Neural progenitor cell (in vitro differentiated cells): Measurements from ENCODE around the gene MYH15. TPM values are rescaled to one million over a fixed set of nuclear protein-coding genes. Genes with fewer than 3 reads are reported as not detected.
A peak's percentile ranks its signal among the peaks of the same experiment; 100 is the strongest.

ENCODE experiments used
- DNase-seq: peaks from one replicate; pipeline ENCODE4 v3.0.0-alpha.2; 2016; ENCODE audit warnings: low spot score
- H2AFZ ChIP-seq: fragments of 200-600 bp; sonication (generic); replicated peaks from 2 replicates; pipeline ENCODE4 v1.6.1; 2016; ENCODE audit warnings: antibody characterized with exemption
- H3F3A ChIP-seq: fragments of 200-600 bp; sonication (generic); 2 replicates; pipeline ENCODE4 v1.6.1; 2016; ENCODE audit warnings: antibody characterized with exemption, low read depth
- H3K27ac ChIP-seq: fragments of 200-600 bp; sonication (generic); 2 replicates; pipeline ENCODE4 v1.5.1; 2016; ENCODE audit warnings: mild to moderate bottlenecking
- H3K27me3 ChIP-seq: fragments of 200-600 bp; sonication (generic); 2 replicates; pipeline ENCODE4 v1.6.1; 2016; ENCODE audit warnings: mild to moderate bottlenecking, moderate library complexity
- H3K36me3 ChIP-seq: fragments of 200-600 bp; sonication (generic); 2 replicates; pipeline ENCODE4 v1.5.1; 2016
- H3K4me1 ChIP-seq: fragments of 200-600 bp; sonication (generic); 2 replicates; pipeline ENCODE4 v1.6.1; 2016; ENCODE audit warnings: mixed run types
- H3K4me2 ChIP-seq: fragments of 200-600 bp; sonication (generic); 2 replicates; pipeline ENCODE4 v1.6.1; 2016
- H3K4me3 ChIP-seq: fragments of 200-600 bp; sonication (generic); 2 replicates; pipeline ENCODE4 v1.5.1; 2016
- H3K79me2 ChIP-seq: fragments of 200-600 bp; sonication (generic); 2 replicates; pipeline ENCODE4 v1.6.1; 2016; ENCODE audit warnings: low read depth
- H3K9ac ChIP-seq: fragments of 200-600 bp; sonication (generic); 2 replicates; pipeline ENCODE4 v1.6.1; 2016
- H3K9me3 ChIP-seq: fragments of 200-600 bp; sonication (generic); 2 replicates; pipeline ENCODE4 v1.5.1; 2016; ENCODE audit warnings: low read depth
- H4K20me1 ChIP-seq: fragments of 200-600 bp; sonication (generic); 2 replicates; pipeline ENCODE4 v1.6.1; 2016; ENCODE audit warnings: low read depth
- H3K27ac Mint-ChIP-seq: 3 replicates; pipeline ENCODE4 v1.8.0; 2021; ENCODE audit warnings: mixed read lengths
- H3K27me3 Mint-ChIP-seq: 2 replicates; pipeline ENCODE4 v1.8.0; 2022; ENCODE audit warnings: low read depth, mild to moderate bottlenecking, inconsistent platforms, moderate library complexity, mixed read lengths; ENCODE audit not compliant: insufficient read depth
- H3K36me3 Mint-ChIP-seq: 3 replicates; pipeline ENCODE4 v1.8.0; 2021; ENCODE audit warnings: mixed read lengths
- H3K4me1 Mint-ChIP-seq: 3 replicates; pipeline ENCODE4 v1.8.0; 2021; ENCODE audit warnings: mixed read lengths
- H3K4me3 Mint-ChIP-seq: 3 replicates; pipeline ENCODE4 v1.8.0; 2021; ENCODE audit warnings: mild to moderate bottlenecking, moderate library complexity, mixed read lengths
- H3K9me3 Mint-ChIP-seq: 3 replicates; pipeline ENCODE4 v1.8.0; 2020; ENCODE audit warnings: mixed read lengths
- CTCF ChIP-seq: fragments of 200-600 bp; sonication (generic); IDR thresholded peaks from 2 replicates; pipeline ENCODE4 v1.5.1; 2017; ENCODE audit warnings: antibody characterized with exemption, mild to moderate bottlenecking
- EZH2 ChIP-seq: fragments of 200-600 bp; sonication (generic); IDR thresholded peaks from 2 replicates; pipeline ENCODE4 v1.6.1; 2017; ENCODE audit warnings: antibody characterized with exemption, mild to moderate bottlenecking, moderate library complexity
- EZH2phosphoT487 ChIP-seq: fragments of 200-600 bp; sonication (generic); IDR thresholded peaks from 2 replicates; pipeline ENCODE4 v1.6.1; 2017; ENCODE audit warnings: antibody characterized with exemption
- total RNA-seq: library from RNA; depleted of rRNA; stranded (reverse); fragments of >200 nt; gene quantifications from 2 replicates; pipeline ENCODE4 v1.2.3, GENCODE V29; 2015; ENCODE audit warnings: low replicate concordance

Gene MYH15
- total RNA-seq, 1 donor from 2014 or later = not detected

DNA sequence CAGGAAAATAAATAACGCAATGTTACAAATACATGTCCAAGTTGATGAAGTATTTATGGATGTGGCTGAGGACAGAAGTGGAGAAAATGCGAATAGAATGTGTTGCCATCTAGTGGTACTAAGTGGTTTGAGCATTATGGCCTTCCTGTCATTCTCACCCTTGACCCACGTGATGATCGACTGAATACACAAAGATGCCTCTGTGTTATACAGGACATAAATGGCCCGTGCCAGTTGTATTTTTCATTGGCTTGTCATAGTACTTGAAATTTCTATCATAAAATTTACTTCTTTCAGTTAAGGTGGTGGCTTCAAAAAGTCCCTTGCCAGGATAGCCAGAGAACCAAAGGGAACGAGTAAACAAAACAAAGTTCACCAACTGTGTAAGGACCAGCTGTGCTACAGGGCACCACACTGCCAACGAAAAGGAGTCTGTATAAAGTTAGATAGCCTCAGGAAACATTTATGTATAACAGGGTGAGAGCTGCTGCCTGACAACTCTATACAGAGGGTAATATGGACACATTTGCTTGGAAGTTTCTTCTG is 103.7 kb downstream of the MYH15 start:
- Mint-ChIP-seq H3K4me3 (no peak overlapping the region), H3K27me3 (peaks cover 3% of the 10 kb centered on the region), H3K4me1 (peaks cover 44% of the 10 kb centered on the region), H3K27ac (peak overlapping the region; percentile 29), H3K36me3 (peaks cover 2% of the 10 kb centered on the region), H3K9me3 (peaks cover 3% of the 10 kb centered on the region)
- Histone ChIP-seq H3K36me3 (no peaks in the 10 kb centered on the region), H3K4me1 (peaks cover 8% of the 10 kb centered on the region), H3K9me3 (no peaks in the 10 kb centered on the region), H3K27ac (no peak overlapping the region), H3K4me3 (no peak overlapping the region), H3K9ac (no peak overlapping the region), H4K20me1 (no peaks in the 10 kb centered on the region), H3K4me2 (no peak overlapping the region), H3F3A (no peaks in the 10 kb centered on the region), H3K27me3 (no peaks in the 10 kb centered on the region), H2AFZ (no peak overlapping the region), H3K79me2 (no peaks in the 10 kb centered on the region)
- DNase-seq = peak; percentile 52
- TF ChIP-seq EZH2phosphoT487 = no peak
- TF ChIP-seq CTCF = peak; percentile 60

GRCh38 chr3:108406063-108406660 is 104.2 kb downstream of the MYH15 start:
- H3K79me2 ChIP-seq = no peaks in the 10 kb centered on the region
- no peak for DNase-seq
- H3K27me3 Mint-ChIP-seq = peaks cover 3% of the 10 kb centered on the region
- H3K36me3 Mint-ChIP-seq = peaks cover 2% of the 10 kb centered on the region
- no peak overlapping the region for H3K27ac Mint-ChIP-seq
- no peaks in the 10 kb centered on the region for H3K9me3 Mint-ChIP-seq
- no peaks in the 10 kb centered on the region for H3K36me3 ChIP-seq
- H3K27me3 ChIP-seq = no peaks in the 10 kb centered on the region
- no peaks in the 10 kb centered on the region for H3K9me3 ChIP-seq
- TF ChIP-seq EZH2phosphoT487 = no peak
- no peak for TF ChIP-seq EZH2
- no peaks in the 10 kb centered on the region for H4K20me1 ChIP-seq
- no peak overlapping the region for H3K4me2 ChIP-seq
- H3K4me1 Mint-ChIP-seq = peaks cover 46% of the 10 kb centered on the region
- no peak overlapping the region for H3K4me3 ChIP-seq
- no peak overlapping the region for H3K27ac ChIP-seq
- peaks cover 8% of the 10 kb centered on the region for H3K4me1 ChIP-seq
- H3K9ac ChIP-seq = no peak overlapping the region
- H2AFZ ChIP-seq = no peak overlapping the region
- H3K4me3 Mint-ChIP-seq = no peak overlapping the region
- H3F3A ChIP-seq = no peaks in the 10 kb centered on the region

- H3K27me3 ChIP-seq = no peaks in the 10 kb centered on the region
- no peak overlapping the region for H3K9ac ChIP-seq
- H3K4me3 Mint-ChIP-seq = no peak overlapping the region
- no peaks in the 10 kb centered on the region for H3K9me3 ChIP-seq
- peaks cover 9% of the 10 kb centered on the region for H3K9me3 Mint-ChIP-seq
- H3K4me1 Mint-ChIP-seq = peaks cover 46% of the 10 kb centered on the region
- no peaks in the 10 kb centered on the region for H3K36me3 ChIP-seq
- H3K79me2 ChIP-seq = no peaks in the 10 kb centered on the region
- DNase-seq = peak; percentile 11
- no peaks in the 10 kb centered on the region for H3F3A ChIP-seq
- no peaks in the 10 kb centered on the region for H4K20me1 ChIP-seq
- no peak overlapping the region for H3K4me3 ChIP-seq
- no peak overlapping the region for H2AFZ ChIP-seq
- peaks cover 8% of the 10 kb centered on the region for H3K4me1 ChIP-seq
- no peaks in the 10 kb centered on the region for H3K36me3 Mint-ChIP-seq
- no peak overlapping the region for H3K27ac ChIP-seq
- no peak for TF ChIP-seq CTCF
- peaks cover 3% of the 10 kb centered on the region for H3K27me3 Mint-ChIP-seq
- H3K4me2 ChIP-seq = no peak overlapping the region
- H3K27ac Mint-ChIP-seq = peak overlapping the region; percentile 94
These were observed 106.0 kb downstream of the MYH15 start for GRCh38 chr3:108404368-108404767.

DNA sequence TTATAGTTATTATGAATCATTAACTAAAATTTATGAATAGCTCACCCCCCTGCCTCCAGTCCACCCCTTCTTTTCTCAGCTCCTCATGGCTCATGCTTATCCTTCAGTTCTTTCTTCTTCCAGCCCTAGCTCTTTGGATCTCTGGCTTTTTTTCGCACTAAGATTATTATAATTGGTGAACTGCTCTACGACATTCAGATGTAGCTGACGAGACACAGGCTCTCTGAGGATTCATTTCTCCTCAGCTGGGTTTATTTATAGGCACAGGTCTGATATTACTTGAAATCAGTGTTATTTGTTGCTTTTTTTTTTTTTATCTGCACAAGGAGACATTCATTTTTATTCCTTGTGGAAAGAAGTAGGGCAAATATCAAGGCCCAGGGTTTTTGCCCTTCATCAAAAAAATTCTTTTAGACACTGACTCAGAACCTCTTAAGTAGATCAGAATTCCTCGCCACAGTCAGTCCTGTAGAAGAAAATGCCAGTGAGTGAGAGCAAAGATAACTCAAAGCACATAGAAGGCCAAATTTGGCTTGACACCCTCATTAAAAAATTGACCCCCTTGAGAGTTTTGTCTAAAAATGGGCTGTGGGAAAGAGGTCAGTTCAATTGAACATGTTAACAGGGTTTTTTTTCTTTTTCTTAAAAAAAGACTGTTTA is 106.6 kb downstream of the MYH15 start:
- no peak for TF ChIP-seq CTCF
- no peak for TF ChIP-seq EZH2
- TF ChIP-seq EZH2phosphoT487 = no peak
- peaks cover 12% of the 10 kb centered on the region for H3K9me3 Mint-ChIP-seq

More for the DNA sequence above, 106.6 kb downstream of the MYH15 start:
- no peaks in the 10 kb centered on the region for H3K9me3 ChIP-seq
- H3K36me3 ChIP-seq = no peaks in the 10 kb centered on the region
- H3K4me1 Mint-ChIP-seq = peaks cover 46% of the 10 kb centered on the region
- no peaks in the 10 kb centered on the region for H4K20me1 ChIP-seq
- no peaks in the 10 kb centered on the region for H3K27me3 ChIP-seq
- peaks cover 3% of the 10 kb centered on the region for H3K27me3 Mint-ChIP-seq
- no peaks in the 10 kb centered on the region for H3F3A ChIP-seq
- no peak overlapping the region for H3K4me2 ChIP-seq
- H3K27ac Mint-ChIP-seq = peak overlapping the region; percentile 94
- no peak overlapping the region for H3K9ac ChIP-seq
- H3K79me2 ChIP-seq = no peaks in the 10 kb centered on the region
- H3K27ac ChIP-seq = no peak overlapping the region
- H3K4me1 ChIP-seq = peaks cover 8% of the 10 kb centered on the region
- H3K4me3 ChIP-seq = no peak overlapping the region
- H3K36me3 Mint-ChIP-seq = no peaks in the 10 kb centered on the region
- no peak for DNase-seq
- no peak overlapping the region for H3K4me3 Mint-ChIP-seq
- H2AFZ ChIP-seq = no peak overlapping the region
